HUES64 (cell line): ENCODE data around the gene SUCLG2. TPM values are rescaled to one million over a fixed set of nuclear protein-coding genes. Genes with fewer than 3 reads are reported as not detected.

Experiments
- H3K27ac ChIP-seq: 2 replicates; pipeline ENCODE4 v1.7.0; 2013; ENCODE audit warnings: low read depth, low read length, inconsistent platforms
- H3K27me3 ChIP-seq: 2 replicates; pipeline ENCODE4 v1.6.1; 2013; ENCODE audit warnings: mild to moderate bottlenecking, low read length; ENCODE audit not compliant: insufficient read depth
- H3K36me3 ChIP-seq: 2 replicates; pipeline ENCODE4 v1.6.1; 2013; ENCODE audit warnings: mild to moderate bottlenecking, low read length; ENCODE audit not compliant: insufficient read depth
- H3K4me1 ChIP-seq: 2 replicates; pipeline ENCODE4 v1.6.1; 2013; ENCODE audit warnings: mild to moderate bottlenecking, low read length, moderate library complexity; ENCODE audit not compliant: insufficient read depth
- H3K4me3 ChIP-seq: 2 replicates; pipeline ENCODE4 v1.5.1; 2013; ENCODE audit warnings: mild to moderate bottlenecking, low read length, moderate library complexity
- H3K9ac ChIP-seq: 2 replicates; pipeline ENCODE4 v1.6.1; 2013; ENCODE audit warnings: mild to moderate bottlenecking, low read depth, low read length
- H3K9me3 ChIP-seq: 2 replicates; pipeline ENCODE4 v1.6.1; 2013; ENCODE audit warnings: low read depth, low read length; ENCODE audit not compliant: insufficient read depth
- WGBS: fragments of 150-250, 120-280 bp; methylation state at CpG from one replicate; pipeline ENCODE4 v1.1.7; 2013; ENCODE audit warnings: missing lambda C conversion rate; 5-methylcytosine and 5-hydroxymethylcytosine counted together
- polyA plus RNA-seq, 2 experiments: library from polyadenylated mRNA; stranded (reverse); fragments of 50-300 nt; gene quantifications; one replicate each; pipeline ENCODE4 v1.2.3, GENCODE V29; 2013

SUCLG2 gene
- 34.7 TPM for polyA plus RNA-seq (2013, experiment 1 of 2)
- 47.1 TPM for polyA plus RNA-seq (2013, experiment 2 of 2)

- H3K36me3 ChIP-seq: no peaks in the 10 kb centered on the region
- peak within 1 kb of the TSS; percentile 93 for H3K9ac ChIP-seq
- H3K27me3 ChIP-seq: no peaks in the 10 kb centered on the region
- peaks cover 14% of the 10 kb centered on the region; the same call in 1 of the 2 replicates for H3K4me1 ChIP-seq
- no peaks in the 10 kb centered on the region for H3K9me3 ChIP-seq
- peak within 1 kb of the TSS; percentile 73 for H3K4me3 ChIP-seq
- H3K27ac ChIP-seq: peak within 1 kb of the TSS; percentile 91
- 2% methylated on average over 66 of the region's 66 CpGs for WGBS
These were observed at the start of gene SUCLG2 for GRCh38 chr3:67654099-67654843. SUCLG2 (minus strand) TSS chr3:67654612; CDS start chr3:67654586, 26 bp downstream.

GRCh38 chr3:67700596-67700995 lies 46.2 kb upstream of the SUCLG2 start:
- Histone ChIP-seq H3K4me3 (no peak overlapping the region), H3K4me1 (peaks cover 29% of the 10 kb centered on the region), H3K27me3 (no peaks in the 10 kb centered on the region), H3K36me3 (no peaks in the 10 kb centered on the region), H3K27ac (no peak overlapping the region), H3K9me3 (0 out of 2 replicates have a peak, but pooled peaks cover 2% of the 10 kb centered on the region), H3K9ac (no peak overlapping the region)
- 94% methylated on average over 4 of the region's 4 CpGs for WGBS

- 92% methylated on average over 5 of the region's 5 CpGs for WGBS
- Histone ChIP-seq H3K27ac (no peak overlapping the region), H3K4me1 (peaks cover 29% of the 10 kb centered on the region), H3K4me3 (no peak overlapping the region), H3K36me3 (no peaks in the 10 kb centered on the region), H3K9ac (no peak overlapping the region), H3K27me3 (no peaks in the 10 kb centered on the region), H3K9me3 (0 out of 2 replicates have a peak, but pooled peaks cover 4% of the 10 kb centered on the region)
These were observed 45.5 kb upstream of the SUCLG2 start for GRCh38 chr3:67699882-67700281.

GRCh38 chr3:67692621-67693020 lies 38.2 kb upstream of the SUCLG2 start:
- Histone ChIP-seq H3K27ac (no peak overlapping the region), H3K27me3 (no peaks in the 10 kb centered on the region), H3K9me3 (0 out of 2 replicates have a peak, but pooled peaks cover 6% of the 10 kb centered on the region), H3K4me1 (peaks cover 13% of the 10 kb centered on the region), H3K9ac (no peak overlapping the region), H3K36me3 (no peaks in the 10 kb centered on the region), H3K4me3 (no peak overlapping the region)
- 75% methylated on average over 4 of the region's 4 CpGs for WGBS

GRCh38 chr3:67691926-67692325 lies 37.5 kb upstream of the SUCLG2 start:
- H3K27ac ChIP-seq: no peak overlapping the region
- WGBS: no CpG with 5 or more reads among the region's 1 CpG

GRCh38 chr3:67691207-67691606 lies 36.8 kb upstream of the SUCLG2 start:
- Histone ChIP-seq H3K4me1 (peaks cover 3% of the 10 kb centered on the region; the same call in 1 of the 2 replicates), H3K27me3 (no peaks in the 10 kb centered on the region), H3K27ac (no peak overlapping the region), H3K9ac (no peak overlapping the region), H3K9me3 (0 out of 2 replicates have a peak, but pooled peaks cover 6% of the 10 kb centered on the region), H3K4me3 (no peak overlapping the region), H3K36me3 (no peaks in the 10 kb centered on the region)
- WGBS: 92% methylated on average over 1 of the region's 1 CpG

More at GRCh38 chr3:67691926-67692325, 37.5 kb upstream of the SUCLG2 start:
- Histone ChIP-seq H3K36me3 (no peaks in the 10 kb centered on the region), H3K9ac (no peak overlapping the region), H3K9me3 (0 out of 2 replicates have a peak, but pooled peaks cover 6% of the 10 kb centered on the region), H3K4me1 (peaks cover 6% of the 10 kb centered on the region), H3K4me3 (no peak overlapping the region), H3K27me3 (no peaks in the 10 kb centered on the region)

GRCh38 chr3:67689806-67690205 lies 35.4 kb upstream of the SUCLG2 start:
- no peaks in the 10 kb centered on the region for H3K36me3 ChIP-seq
- WGBS: 93% methylated on average over 1 of the region's 1 CpG
- H3K9me3 ChIP-seq: 0 out of 2 replicates have a peak, but pooled peaks cover under 1% of the 10 kb centered on the region
- no peaks in the 10 kb centered on the region for H3K27me3 ChIP-seq
- H3K4me1 ChIP-seq: peaks cover 3% of the 10 kb centered on the region; the same call in 1 of the 2 replicates
- H3K27ac ChIP-seq: no peak overlapping the region
- H3K4me3 ChIP-seq: no peak overlapping the region
- no peak overlapping the region for H3K9ac ChIP-seq

GRCh38 chr3:67688231-67688630 lies 33.8 kb upstream of the SUCLG2 start:
- H3K9me3 ChIP-seq: no peaks in the 10 kb centered on the region
- 93% methylated on average over 2 of the region's 2 CpGs for WGBS
- no peak overlapping the region for H3K4me3 ChIP-seq
- no peak overlapping the region for H3K9ac ChIP-seq
- no peak overlapping the region for H3K27ac ChIP-seq
- no peaks in the 10 kb centered on the region for H3K27me3 ChIP-seq
- no peaks in the 10 kb centered on the region for H3K36me3 ChIP-seq
- peaks cover 3% of the 10 kb centered on the region; the same call in 1 of the 2 replicates for H3K4me1 ChIP-seq

GRCh38 chr3:67686069-67686468 lies 31.7 kb upstream of the SUCLG2 start:
- no peaks in the 10 kb centered on the region for H3K36me3 ChIP-seq
- H3K27me3 ChIP-seq: no peaks in the 10 kb centered on the region
- no peak overlapping the region for H3K9ac ChIP-seq
- H3K9me3 ChIP-seq: no peaks in the 10 kb centered on the region
- no peak overlapping the region for H3K4me3 ChIP-seq
- H3K27ac ChIP-seq: no peak overlapping the region
- WGBS: 94% methylated on average over 8 of the region's 8 CpGs
- H3K4me1 ChIP-seq: no peaks in the 10 kb centered on the region

GRCh38 chr3:67685499-67685898 lies 31.1 kb upstream of the SUCLG2 start:
- Histone ChIP-seq H3K4me1 (no peaks in the 10 kb centered on the region), H3K36me3 (no peaks in the 10 kb centered on the region), H3K4me3 (no peak overlapping the region), H3K9me3 (no peaks in the 10 kb centered on the region), H3K27ac (no peak overlapping the region), H3K9ac (no peak overlapping the region), H3K27me3 (no peaks in the 10 kb centered on the region)
- WGBS: 96% methylated on average over 1 of the region's 1 CpG

- no peak overlapping the region for H3K27ac ChIP-seq
These were observed 29.8 kb upstream of the SUCLG2 start for GRCh38 chr3:67684211-67684610.

More at GRCh38 chr3:67684211-67684610, 29.8 kb upstream of the SUCLG2 start:
- Histone ChIP-seq H3K9me3 (no peaks in the 10 kb centered on the region), H3K4me1 (no peaks in the 10 kb centered on the region), H3K9ac (no peak overlapping the region), H3K27me3 (no peaks in the 10 kb centered on the region), H3K4me3 (no peak overlapping the region), H3K36me3 (no peaks in the 10 kb centered on the region)
- WGBS: 98% methylated on average over 3 of the region's 3 CpGs
